CD4-positive, alpha-beta memory T cell (primary cell): ENCODE measurements around the gene UBE2G2. TPM values are rescaled to one million over a fixed set of nuclear protein-coding genes. Genes with fewer than 3 reads are reported as not detected.

Experiments
- CTCF ChIA-PET: fragments of 350-600 bp; sonication (Branson Sonifier 250); formaldehyde crosslinking; loops from one replicate; lab custom pipeline; 2021; ENCODE audit warnings: inconsistent platforms; ENCODE audit not compliant: partially characterized antibody; lab: Charles Lee
- POLR2A ChIA-PET: fragments of 350-600 bp; sonication (Branson Sonifier 250); formaldehyde crosslinking; loops from one replicate; lab custom pipeline; 2021; ENCODE audit not compliant: partially characterized antibody; lab: Charles Lee
- DNase-seq, 5 donors: peaks; one replicate each; pipeline versions ENCODE4 v3.0.0 to v3.0.0-alpha.2; 2020 to 2022; ENCODE audit warnings: mixed read lengths in 1 of 5
- H3K27ac ChIP-seq: one replicate; pipeline ENCODE4 v1.7.0; 2013; ENCODE audit warnings: low read depth, low read length
- H3K27me3 ChIP-seq: 2 replicates; pipeline ENCODE4 v1.7.0; 2013; ENCODE audit warnings: mild to moderate bottlenecking, low read length, moderate library complexity; ENCODE audit not compliant: insufficient read depth
- H3K36me3 ChIP-seq: 2 replicates; pipeline ENCODE4 v1.7.0; 2013; ENCODE audit warnings: mild to moderate bottlenecking, low read length, moderate library complexity; ENCODE audit not compliant: insufficient read depth
- H3K4me1 ChIP-seq: 2 replicates; pipeline ENCODE4 v1.7.0; 2013; ENCODE audit warnings: mild to moderate bottlenecking, low read length, moderate library complexity; ENCODE audit not compliant: insufficient read depth
- H3K4me3 ChIP-seq, 2 donors: one replicate each; pipeline ENCODE4 v1.7.0; 2013; ENCODE audit warnings: low read length in 2 of 2, mild to moderate bottlenecking in 1 of 2
- H3K9me3 ChIP-seq, 2 donors: one replicate each; pipeline ENCODE4 v1.7.0; 2013; ENCODE audit warnings: low read length in 2 of 2, control low read depth in 1 of 2; ENCODE audit not compliant: control insufficient read depth in 1 of 2
- H3K27ac Mint-ChIP-seq, 7 donors: one replicate each; pipeline ENCODE4 v1.8.0; 2020 to 2021; ENCODE audit warnings: mixed read lengths in 7 of 7, mild to moderate bottlenecking in 6 of 7, inconsistent platforms in 3 of 7, moderate library complexity in 3 of 7
- H3K27me3 Mint-ChIP-seq, 2 donors: one replicate each; pipeline ENCODE4 v1.8.0; 2020 to 2021; ENCODE audit warnings: mixed read lengths in 2 of 2
- H3K36me3 Mint-ChIP-seq, 2 donors: one replicate each; pipeline ENCODE4 v1.8.0; 2020 to 2021; ENCODE audit warnings: mixed read lengths in 2 of 2, inconsistent platforms in 1 of 2, mild to moderate bottlenecking in 1 of 2
- H3K4me1 Mint-ChIP-seq, 4 donors: one replicate each; pipeline ENCODE4 v1.8.0; 2020 to 2021; ENCODE audit warnings: mixed read lengths in 4 of 4, mild to moderate bottlenecking in 1 of 4
- H3K4me3 Mint-ChIP-seq, 8 donors: one replicate each; pipeline ENCODE4 v1.8.0; 2020 to 2021; ENCODE audit warnings: mixed read lengths in 8 of 8, mild to moderate bottlenecking in 7 of 8, moderate library complexity in 6 of 8, inconsistent platforms in 3 of 8
- H3K9me3 Mint-ChIP-seq, 8 donors: one replicate each; pipeline ENCODE4 v1.8.0; 2020 to 2021; ENCODE audit warnings: mixed read lengths in 8 of 8, mild to moderate bottlenecking in 5 of 8, inconsistent platforms in 3 of 8, moderate library complexity in 1 of 8
- intact Hi-C: fragments of 100-400 bp; cut with micrococcal nuclease; formaldehyde crosslinking; loops from one replicate; pipeline ENCODE4 v1.15.1; 2023
- polyA plus RNA-seq, 2 donors: library from polyadenylated mRNA; unstranded; fragments of 300-500 nt; fragmentation: Illumina TruSeq; gene quantifications; one replicate each; pipeline ENCODE4 v1.2.3, GENCODE V29; 2021
- total RNA-seq, 2 experiments: library from RNA; stranded (reverse); gene quantifications; one replicate each; pipeline ENCODE4 v1.2.3, GENCODE V29; 2021

The UBE2G2 gene
- total and polyA plus RNA-seq, 4 experiments from 2014 or later: 51.8 to 131 (median 95.4) TPM

GRCh38 chr21:44761011-44761729 is 40.5 kb downstream of the UBE2G2 start:
- H3K27me3 ChIP-seq: no peaks in the 10 kb centered on the region
- Mint-ChIP-seq H3K27me3 (no peaks in the 10 kb centered on the region), H3K4me3 (peak overlapping the region in 1 of 8 donors; percentile 0), H3K27ac (peak overlapping the region in 5 of 7 donors; percentile 5 to 75 (median 69)), H3K36me3 (peaks cover 0 to 5% of the 10 kb centered on the region in 2 donors), H3K9me3 (peaks cover 0 to under 1% (median 0%) of the 10 kb centered on the region in 8 donors), H3K4me1 (peaks cover 12 to 14% (median 13%) of the 10 kb centered on the region in 4 donors)
- peak in 1 of 5 donors; percentile 18 for DNase-seq
- H3K4me1 ChIP-seq: peaks cover 17% of the 10 kb centered on the region
- CTCF ChIA-PET: interaction anchor here (0.6 to 0.9 kb wide), 3 partner anchors 166 to 251 kb away, joined by 3 to 4 read pairs (median 3); no protein-coding TSS in a partner anchor
- H3K4me3 ChIP-seq: no peak overlapping the region
- H3K36me3 ChIP-seq: no peaks in the 10 kb centered on the region
- POLR2A ChIA-PET: no interaction called here
- intact Hi-C loops: no loop called here
- no peak overlapping the region for H3K27ac ChIP-seq
- no peaks in the 10 kb centered on the region for H3K9me3 ChIP-seq

GRCh38 chr21:44760376-44760775 is 41.2 kb downstream of the UBE2G2 start:
- intact Hi-C loops: no loop called here
- H3K9me3 Mint-ChIP-seq: peaks cover 0 to 2% (median 0%) of the 10 kb centered on the region in 8 donors
- Histone ChIP-seq H3K27ac (no peak overlapping the region), H3K4me3 (no peak overlapping the region), H3K4me1 (peaks cover 10% of the 10 kb centered on the region), H3K9me3 (no peaks in the 10 kb centered on the region), H3K27me3 (no peaks in the 10 kb centered on the region), H3K36me3 (no peaks in the 10 kb centered on the region)
- no peak overlapping the region for H3K4me3 Mint-ChIP-seq
- POLR2A ChIA-PET: no interaction called here
- H3K27me3 Mint-ChIP-seq: no peaks in the 10 kb centered on the region
- peak overlapping the region in 1 of 7 donors; percentile 22 for H3K27ac Mint-ChIP-seq
- H3K4me1 Mint-ChIP-seq: peaks cover 5 to 8% (median 6%) of the 10 kb centered on the region in 4 donors
- H3K36me3 Mint-ChIP-seq: peaks cover 0 to 1% of the 10 kb centered on the region in 2 donors
- no peak for DNase-seq
- CTCF ChIA-PET: interaction anchor here (0.8 to 1.0 kb wide), 2 partner anchors 11 to 250 kb away, joined by 3 read pairs; no protein-coding TSS in a partner anchor

- H3K27ac ChIP-seq: no peak overlapping the region
- Mint-ChIP-seq H3K27ac (no peak overlapping the region), H3K4me1 (peaks cover 0 to 5% (median 1%) of the 10 kb centered on the region in 4 donors), H3K27me3 (no peaks in the 10 kb centered on the region), H3K4me3 (no peak overlapping the region), H3K36me3 (no peaks in the 10 kb centered on the region), H3K9me3 (peaks cover 0 to 2% (median 0%) of the 10 kb centered on the region in 8 donors)
- no peak for DNase-seq
- H3K27me3 ChIP-seq: no peaks in the 10 kb centered on the region
- no peaks in the 10 kb centered on the region for H3K36me3 ChIP-seq
- no peak overlapping the region for H3K4me3 ChIP-seq
- POLR2A ChIA-PET: no interaction called here
- CTCF ChIA-PET: interaction anchor here (1.0 to 1.1 kb wide), 2 partner anchors 12 to 116 kb away, joined by 3 read pairs; no protein-coding TSS in a partner anchor
- H3K9me3 ChIP-seq: no peaks in the 10 kb centered on the region
- intact Hi-C loops: no loop called here
- H3K4me1 ChIP-seq: peaks cover 3% of the 10 kb centered on the region
Observed at GRCh38 chr21:44759628-44760285, 41.9 kb downstream of the UBE2G2 start.

GRCh38 chr21:44758781-44759627 is 42.6 kb downstream of the UBE2G2 start:
- Mint-ChIP-seq H3K9me3 (peaks cover 0 to 2% (median 0%) of the 10 kb centered on the region in 8 donors), H3K27me3 (no peaks in the 10 kb centered on the region), H3K4me1 (peaks cover 0 to 5% (median 1%) of the 10 kb centered on the region in 4 donors), H3K36me3 (no peaks in the 10 kb centered on the region), H3K27ac (no peak overlapping the region), H3K4me3 (no peak overlapping the region)
- CTCF ChIA-PET: interaction anchor here (1.1 kb wide), 1 partner anchor 116 kb away, joined by 3 read pairs; no protein-coding TSS in a partner anchor
- H3K27me3 ChIP-seq: no peaks in the 10 kb centered on the region
- H3K9me3 ChIP-seq: no peaks in the 10 kb centered on the region
- H3K27ac ChIP-seq: no peak overlapping the region
- no peaks in the 10 kb centered on the region for H3K36me3 ChIP-seq
- H3K4me3 ChIP-seq: no peak overlapping the region
- no peak for DNase-seq
- intact Hi-C loops: no loop called here
- POLR2A ChIA-PET: no interaction called here
- H3K4me1 ChIP-seq: no peaks in the 10 kb centered on the region

GRCh38 chr21:44758141-44758561 is 43.5 kb downstream of the UBE2G2 start:
- intact Hi-C loops: no loop called here
- H3K4me1 Mint-ChIP-seq: peaks cover 0 to 5% (median 1%) of the 10 kb centered on the region in 4 donors
- H3K27ac ChIP-seq: no peak overlapping the region
- H3K36me3 ChIP-seq: no peaks in the 10 kb centered on the region
- ChIA-PET POLR2A (no interaction called here), CTCF (no interaction called here)
- peaks cover 0 to 3% of the 10 kb centered on the region in 2 donors for H3K27me3 Mint-ChIP-seq
- H3K36me3 Mint-ChIP-seq: no peaks in the 10 kb centered on the region
- H3K27ac Mint-ChIP-seq: no peak overlapping the region
- H3K4me3 Mint-ChIP-seq: no peak overlapping the region
- DNase-seq: no peak
- H3K9me3 Mint-ChIP-seq: peaks cover 0 to 2% (median 0%) of the 10 kb centered on the region in 8 donors
- H3K9me3 ChIP-seq: no peaks in the 10 kb centered on the region
- H3K4me3 ChIP-seq: no peak overlapping the region
- no peaks in the 10 kb centered on the region for H3K27me3 ChIP-seq
- no peaks in the 10 kb centered on the region for H3K4me1 ChIP-seq

GRCh38 chr21:44757731-44758130 is 43.9 kb downstream of the UBE2G2 start:
- intact Hi-C loops: no loop called here
- H3K27me3 Mint-ChIP-seq: peaks cover 0 to 3% of the 10 kb centered on the region in 2 donors
- H3K4me3 Mint-ChIP-seq: no peak overlapping the region
- no peak overlapping the region for H3K27ac Mint-ChIP-seq
- no peak overlapping the region for H3K4me3 ChIP-seq
- H3K36me3 Mint-ChIP-seq: no peaks in the 10 kb centered on the region
- peaks cover 0 to 2% (median 0%) of the 10 kb centered on the region in 8 donors for H3K9me3 Mint-ChIP-seq
- ChIA-PET POLR2A (no interaction called here), CTCF (no interaction called here)
- no peak for DNase-seq
- H3K9me3 ChIP-seq: no peaks in the 10 kb centered on the region
- H3K4me1 Mint-ChIP-seq: peaks cover 0 to 5% (median 1%) of the 10 kb centered on the region in 4 donors
- no peak overlapping the region for H3K27ac ChIP-seq
- no peaks in the 10 kb centered on the region for H3K27me3 ChIP-seq
- no peaks in the 10 kb centered on the region for H3K4me1 ChIP-seq
- H3K36me3 ChIP-seq: no peaks in the 10 kb centered on the region
